NCI-H128 (cell line): ENCODE results near the gene FAAH2.
"Not testable (repeated sequence)": the region's sequence is repeated elsewhere in the genome, so short reads cannot be mapped to it uniquely, and the experiment has no call there.

ENCODE experiments used
- DNase-seq: peaks from one replicate; lab custom pipeline; 2025; ENCODE audit not compliant: unreplicated experiment; lab: John Stamatoyannopoulos, UW

FAAH2 gene

GRCh38 chrX:57286507-57287251, at the start of gene FAAH2:
Gene FAAH2 (plus strand): TSS chrX:57286706. CDS start chrX:57286826, 120 bp downstream.
- peak; percentile 62 for DNase-seq

- DNase-seq: no peak
Measured at GRCh38 chrX:57241967-57242366, 44.5 kb upstream of the FAAH2 start.

GRCh38 chrX:57251965-57252364, 34.5 kb upstream of the FAAH2 start:
- DNase-seq: no peak

DNA sequence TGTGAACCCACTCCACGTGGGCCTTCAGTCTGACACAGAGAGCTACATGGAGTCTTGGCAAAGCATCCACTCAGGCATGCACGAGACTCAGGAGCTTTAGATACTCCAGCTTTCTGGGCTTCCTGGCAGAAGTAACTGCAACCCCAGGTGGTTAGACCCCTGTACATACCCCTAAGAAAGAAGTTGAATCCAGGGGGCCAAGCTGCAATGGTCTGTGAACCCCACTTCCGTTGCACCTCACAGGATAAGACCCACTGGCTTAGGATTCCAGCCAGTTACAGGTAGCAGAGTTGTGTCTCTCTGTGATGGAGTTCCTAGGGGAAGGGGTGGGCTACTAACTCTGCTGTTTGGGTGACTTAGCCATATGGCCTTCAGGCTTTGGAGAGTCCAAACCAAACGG, 21.4 kb upstream of the FAAH2 start:
- no peak for DNase-seq

GRCh38 chrX:57266275-57266674, 20.2 kb upstream of the FAAH2 start:
- DNase-seq: no peak

DNA sequence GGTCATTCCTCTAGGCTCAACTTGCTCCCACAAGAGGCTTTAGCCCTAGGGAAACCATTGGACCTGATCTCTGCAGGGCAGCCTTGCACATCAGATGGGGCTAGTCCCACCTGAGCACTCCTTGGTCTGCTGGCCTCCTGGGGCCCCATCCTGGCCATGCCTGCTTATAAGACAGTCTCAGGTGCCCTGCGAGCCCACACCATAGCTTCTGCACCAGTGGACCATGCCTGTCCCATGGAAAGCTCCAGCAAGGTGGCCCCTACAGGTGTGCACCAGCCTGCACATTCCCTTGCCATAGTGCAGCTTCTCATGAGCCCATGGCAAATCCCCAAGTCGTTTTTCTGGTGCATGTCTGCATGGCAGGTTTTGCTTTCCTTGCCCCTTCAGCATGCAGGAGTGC, 19.6 kb upstream of the FAAH2 start:
- DNase-seq: no peak

DNA sequence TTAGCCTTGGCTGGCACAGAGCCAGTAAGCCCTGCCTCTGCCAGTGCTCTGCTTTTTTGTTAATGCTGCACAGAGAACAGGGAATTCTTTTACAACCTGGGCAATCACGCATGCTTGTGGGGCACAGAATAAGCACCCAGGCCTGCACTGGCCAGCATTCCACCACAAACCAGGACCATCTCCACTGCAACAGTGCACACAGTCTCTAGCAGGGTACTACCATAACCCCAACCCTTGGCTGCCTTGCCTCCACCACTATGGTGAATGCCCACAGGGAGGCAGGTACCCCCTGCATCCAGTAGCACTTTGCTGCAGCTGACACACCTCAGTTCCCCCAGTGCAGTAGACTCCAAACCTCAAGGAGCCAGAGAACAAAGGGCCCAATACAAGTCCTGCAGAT, 19.2 kb upstream of the FAAH2 start:
- no peak for DNase-seq

- no peak for DNase-seq
Measured at GRCh38 chrX:57270980-57271379, 15.5 kb upstream of the FAAH2 start.

GRCh38 chrX:57282568-57282967, 3.9 kb upstream of the FAAH2 start:
- DNase-seq: no peak

DNA sequence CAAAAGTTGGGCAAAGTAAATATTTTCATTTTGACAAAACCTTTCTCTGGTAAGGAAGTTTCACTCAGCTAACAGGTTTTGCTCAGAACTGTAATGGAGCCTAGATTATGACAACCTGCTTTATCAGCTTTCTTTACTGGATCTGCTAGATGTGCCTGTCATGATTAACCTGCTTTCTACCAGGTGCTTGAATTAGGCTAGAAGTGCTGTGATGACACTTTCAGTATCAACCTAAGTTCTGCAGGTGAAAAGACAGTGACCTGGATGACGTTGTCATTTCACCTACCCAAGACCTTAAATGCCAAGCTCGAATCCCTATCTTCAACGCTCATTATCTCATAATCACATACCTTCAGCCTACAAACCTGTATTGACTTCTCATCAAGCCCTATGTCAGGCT, 1.5 kb upstream of the FAAH2 start:
- DNase-seq: no peak

- DNase-seq: no peak
Measured at GRCh38 chrX:57289089-57289488, 2.6 kb downstream of the FAAH2 start.

GRCh38 chrX:57294961-57295360, 8.5 kb downstream of the FAAH2 start:
- no peak for DNase-seq

GRCh38 chrX:57295679-57296078, 9.2 kb downstream of the FAAH2 start:
- DNase-seq: not testable (repeated sequence)

- no peak for DNase-seq
Measured at GRCh38 chrX:57313583-57314215, 27.2 kb downstream of the FAAH2 start.

DNA sequence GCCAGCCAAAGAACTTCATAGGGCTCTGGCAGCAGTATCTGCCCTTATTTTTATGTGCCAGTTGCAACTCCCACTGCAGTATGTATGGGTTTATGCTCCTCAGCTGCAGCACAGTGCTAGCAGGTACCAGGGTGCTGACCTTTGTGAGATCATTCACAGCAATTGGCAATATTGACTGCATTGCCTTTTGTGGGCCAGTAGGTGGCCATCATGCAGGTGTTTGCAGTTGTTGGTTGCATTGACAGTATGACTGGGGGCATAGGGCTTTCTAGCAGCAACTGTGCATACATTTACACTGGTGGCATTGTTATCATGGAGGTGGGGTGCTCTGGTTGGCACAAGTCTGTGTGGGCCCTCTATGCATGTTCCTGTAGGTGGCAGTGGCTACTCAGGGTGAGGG, 42.5 kb downstream of the FAAH2 start:
- no peak for DNase-seq

DNA sequence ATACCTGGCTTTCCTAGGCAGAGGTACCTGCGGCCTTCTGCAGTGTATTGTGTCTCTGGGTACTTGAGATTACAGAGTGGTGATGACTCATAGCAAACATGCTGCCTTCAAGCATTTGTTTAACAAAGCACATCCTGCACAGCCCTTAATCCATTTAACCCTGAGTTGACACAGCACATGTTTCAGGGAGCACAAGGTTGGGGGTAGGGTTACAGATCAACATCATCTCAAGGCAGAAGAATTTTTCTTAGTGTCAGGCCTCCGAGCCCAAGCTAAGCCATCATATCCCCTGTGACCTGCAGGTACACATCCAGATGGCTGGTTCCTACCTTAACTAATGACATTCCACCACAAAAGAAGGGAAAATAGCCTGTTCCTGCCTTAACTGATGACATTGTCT, 49.3 kb downstream of the FAAH2 start:
- DNase-seq: not testable (repeated sequence)

GRCh38 chrX:57353472-57354132, 67.1 kb downstream of the FAAH2 start:
- DNase-seq: no peak

DNA sequence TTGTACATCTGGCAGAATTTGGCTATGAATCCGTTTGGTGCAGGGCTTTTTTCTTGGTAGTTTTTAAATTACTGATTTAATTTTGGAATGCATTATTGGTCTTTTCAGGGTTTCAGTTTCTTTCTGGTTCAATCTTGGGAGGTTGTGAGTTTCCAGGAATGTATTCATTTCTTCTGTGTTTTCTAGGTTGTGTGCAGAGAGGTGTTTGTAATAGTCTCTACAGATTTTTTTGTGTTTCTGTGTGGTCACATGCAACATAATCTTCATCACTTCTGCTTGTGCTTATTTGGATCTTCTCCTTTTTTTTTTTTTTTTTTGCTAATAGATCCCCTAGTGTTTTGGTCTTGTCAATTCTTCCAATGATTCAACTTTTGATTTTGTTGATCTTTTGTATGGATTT, 77.6 kb downstream of the FAAH2 start:
- no peak for DNase-seq

DNA sequence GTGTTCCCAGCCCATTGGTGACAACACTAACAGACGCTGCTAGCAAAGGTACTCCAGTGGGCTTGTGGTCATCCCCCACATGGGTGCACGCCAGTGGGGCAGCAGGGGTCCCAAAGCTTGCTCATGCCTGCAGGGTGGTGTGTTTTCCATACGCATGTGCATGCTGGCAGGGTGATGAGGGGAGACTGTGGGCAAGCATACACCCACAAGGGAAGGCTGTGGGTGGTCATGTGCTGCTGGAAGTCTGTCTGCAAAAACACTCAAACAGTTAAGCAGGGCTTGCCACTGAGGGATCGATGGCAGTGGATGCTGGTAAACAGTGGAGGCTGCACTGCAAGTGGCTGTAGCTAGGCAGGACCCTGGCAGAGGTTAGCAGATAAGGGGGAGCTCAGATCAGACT, 79.9 kb downstream of the FAAH2 start:
- DNase-seq: no peak

- DNase-seq: no peak
Measured at GRCh38 chrX:57367649-57368048, 81.1 kb downstream of the FAAH2 start.

DNA sequence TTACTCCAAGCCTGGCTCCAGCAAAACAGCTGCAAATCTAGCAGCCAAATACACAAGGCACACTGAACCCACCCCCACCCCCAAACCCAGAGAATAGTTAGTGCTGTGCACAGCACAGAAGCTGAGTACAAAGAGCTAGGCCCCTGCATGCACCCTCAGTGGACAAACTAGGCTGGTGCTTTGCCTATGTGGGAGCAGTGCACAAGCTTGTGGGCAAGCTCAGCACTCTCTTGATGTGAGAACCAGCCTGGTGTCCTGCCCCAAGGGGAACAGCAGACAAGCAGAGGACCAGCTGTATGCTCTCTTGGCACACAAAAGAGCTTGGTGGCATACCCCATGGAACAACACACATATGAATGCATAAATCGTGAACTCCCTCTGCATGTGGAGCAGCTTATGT, 81.7 kb downstream of the FAAH2 start:
- DNase-seq: no peak

DNA sequence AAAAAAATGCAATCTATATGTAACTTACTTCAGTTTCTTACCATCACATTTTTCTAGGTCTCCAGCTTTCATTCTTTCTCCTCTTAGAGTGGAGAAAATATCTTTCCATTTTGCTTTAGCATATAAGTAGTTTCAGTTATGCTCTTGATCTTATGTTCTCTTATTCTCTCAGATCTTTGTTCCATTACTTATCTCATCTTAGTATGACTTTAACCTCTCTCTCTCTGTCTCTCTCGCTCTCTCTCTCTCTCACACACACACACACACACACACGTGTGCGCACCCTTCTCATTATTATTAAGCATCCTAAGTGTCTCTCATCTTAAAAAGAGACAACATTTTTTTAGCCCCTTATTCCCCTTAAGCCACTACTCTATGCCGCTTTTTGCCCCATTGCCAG, 92.8 kb downstream of the FAAH2 start:
- no peak for DNase-seq
